UCSD-AML1 (cell line): Measurements from ENCODE around the gene INPP5A.

Experiments
- DNase-seq: peaks from one replicate; lab custom pipeline; 2025; ENCODE audit not compliant: unreplicated experiment; lab: John Stamatoyannopoulos, UW

Gene INPP5A

DNA sequence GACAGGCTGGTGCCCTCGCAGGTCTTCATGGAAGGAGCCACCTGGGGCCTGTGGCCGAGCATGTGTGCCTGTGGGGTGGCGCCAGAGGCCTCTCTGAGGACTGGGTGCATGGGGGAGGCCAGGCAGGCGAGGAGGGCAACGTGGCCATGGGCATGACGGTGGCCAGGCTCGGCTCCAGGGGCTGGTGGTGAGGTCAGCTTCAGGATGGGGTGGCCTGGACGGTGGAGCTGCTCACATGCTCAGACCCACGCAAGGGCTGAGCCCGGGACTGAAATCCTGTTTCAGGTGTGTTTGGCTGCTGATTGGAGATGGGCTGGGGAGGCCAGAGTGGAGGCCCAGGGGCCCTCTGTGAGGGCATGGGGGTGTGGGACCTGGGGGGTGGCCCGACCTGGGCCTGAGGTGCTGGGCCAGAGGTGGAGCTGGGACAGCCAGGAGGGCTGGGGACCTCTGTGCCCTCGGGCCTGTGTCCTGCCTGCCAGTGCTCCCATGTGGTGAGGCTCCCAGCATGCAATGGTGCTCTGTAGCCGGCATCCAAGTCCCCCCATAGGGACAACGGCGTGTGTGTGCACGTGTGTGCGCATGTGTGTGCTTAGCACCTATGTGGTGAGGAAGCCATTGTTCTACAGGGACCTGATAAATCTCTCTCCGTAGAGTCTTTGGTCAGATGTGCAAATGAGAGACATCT, 71.1 kb downstream of the INPP5A start:
- no peak for DNase-seq

DNA sequence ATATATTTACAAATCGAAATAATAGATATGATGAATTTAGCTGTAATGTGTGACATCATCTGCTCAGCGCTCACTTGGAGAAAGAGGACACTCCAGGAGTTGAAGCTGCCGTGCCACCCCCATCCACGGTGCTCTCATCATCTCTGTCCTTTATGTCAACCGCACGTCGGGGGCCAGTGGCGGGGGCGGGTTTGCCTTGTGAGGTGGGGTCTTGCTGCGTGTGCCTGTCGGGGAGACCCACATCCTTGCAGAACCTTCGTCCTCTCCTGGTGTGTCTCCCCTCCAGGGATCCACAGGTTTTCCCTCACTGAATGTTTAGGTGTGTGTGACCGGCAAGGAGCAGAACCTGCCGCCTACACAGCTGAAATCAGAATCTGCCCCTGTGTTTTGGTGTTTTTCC, 71.6 kb downstream of the INPP5A start:
- no peak for DNase-seq

- no peak for DNase-seq
These were observed 72.6 kb downstream of the INPP5A start for GRCh38 chr10:132610071-132610701.

DNA sequence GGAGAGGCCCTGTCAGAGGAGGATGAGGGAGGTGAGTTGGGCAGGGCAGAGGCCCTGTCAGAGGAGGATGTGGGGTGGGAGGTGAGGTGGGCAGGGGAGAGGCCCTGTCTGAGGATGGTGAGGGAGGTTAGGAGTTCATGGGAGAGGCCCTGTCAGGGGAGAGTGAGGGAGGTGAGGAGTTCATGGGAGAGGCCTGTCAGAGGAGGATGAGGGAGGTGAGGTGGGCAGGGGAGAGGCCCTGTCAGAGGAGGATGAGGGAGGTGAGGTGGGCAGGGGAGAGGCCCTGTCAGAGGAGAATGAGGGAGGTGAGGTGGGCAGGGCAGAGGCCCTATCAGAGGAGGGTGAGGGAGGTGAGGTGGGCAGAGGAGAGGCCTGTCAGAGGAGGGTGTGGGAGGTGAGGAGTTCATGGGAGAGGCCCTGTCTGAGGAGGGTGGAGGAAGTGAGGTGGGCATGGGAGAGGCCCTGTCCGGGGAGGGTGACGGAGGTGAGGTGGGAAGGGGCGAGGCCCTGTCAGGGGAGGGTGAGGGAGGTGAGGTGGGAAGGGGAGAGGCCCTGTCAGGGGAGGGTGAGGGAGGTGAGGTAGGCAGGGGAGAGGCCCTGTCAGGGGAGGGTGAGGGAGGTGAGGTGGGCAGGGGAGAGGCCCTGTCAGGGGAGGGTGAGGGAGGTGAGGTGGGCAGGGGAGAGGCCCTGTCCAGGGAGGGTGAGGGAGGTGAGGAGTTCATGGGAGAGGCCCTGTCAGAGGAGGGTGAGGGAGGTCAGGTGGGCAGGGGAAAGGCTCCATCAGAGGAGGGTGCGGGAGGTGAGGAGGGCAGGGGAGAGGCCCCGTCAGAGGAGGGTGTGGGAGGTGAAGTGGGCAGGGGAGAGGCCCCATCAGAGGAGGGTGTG, 73.7 kb downstream of the INPP5A start:
- DNase-seq: no peak

GRCh38 chr10:132611986-132612385, 74.4 kb downstream of the INPP5A start:
- DNase-seq: no peak

- DNase-seq: no peak
These were observed 75.3 kb downstream of the INPP5A start for GRCh38 chr10:132612571-132613504.

DNA sequence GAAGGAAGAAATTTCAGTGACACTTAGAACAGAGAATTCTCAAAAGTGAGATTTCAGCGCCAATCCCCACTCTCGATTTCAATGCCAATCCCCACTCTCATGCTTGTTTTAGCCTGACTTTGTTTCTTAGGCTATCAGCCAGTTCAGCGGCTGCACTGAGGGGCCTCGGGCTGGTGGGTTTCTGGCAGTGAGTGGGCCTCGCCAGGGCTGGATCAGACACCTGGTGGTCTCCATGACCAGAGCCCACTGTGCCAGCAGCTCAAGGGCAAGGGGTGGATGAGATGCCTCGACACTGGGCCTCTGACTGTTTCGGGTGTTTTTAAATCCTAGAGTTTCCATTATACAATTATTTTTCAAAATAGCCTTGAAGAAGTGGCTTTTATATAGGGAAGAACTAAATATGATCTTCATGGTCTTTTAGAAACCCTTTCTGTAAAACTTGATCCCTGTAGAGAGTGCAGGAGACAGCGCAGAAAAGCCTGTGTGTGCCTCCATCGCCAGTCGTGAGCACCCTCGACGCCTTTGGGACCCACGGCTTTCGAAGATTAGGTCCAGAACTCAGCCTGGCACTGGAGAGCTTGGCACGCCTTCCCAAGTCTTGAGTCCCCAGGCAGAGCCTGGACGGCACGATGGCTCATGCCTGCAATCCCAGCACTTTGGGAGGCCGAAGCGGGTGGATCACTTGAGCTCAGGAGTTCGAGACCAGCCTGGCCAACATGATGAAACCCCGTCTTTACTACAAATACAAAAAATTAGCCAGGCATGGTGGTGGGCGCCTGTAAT, 76.2 kb downstream of the INPP5A start:
- no peak for DNase-seq

DNA sequence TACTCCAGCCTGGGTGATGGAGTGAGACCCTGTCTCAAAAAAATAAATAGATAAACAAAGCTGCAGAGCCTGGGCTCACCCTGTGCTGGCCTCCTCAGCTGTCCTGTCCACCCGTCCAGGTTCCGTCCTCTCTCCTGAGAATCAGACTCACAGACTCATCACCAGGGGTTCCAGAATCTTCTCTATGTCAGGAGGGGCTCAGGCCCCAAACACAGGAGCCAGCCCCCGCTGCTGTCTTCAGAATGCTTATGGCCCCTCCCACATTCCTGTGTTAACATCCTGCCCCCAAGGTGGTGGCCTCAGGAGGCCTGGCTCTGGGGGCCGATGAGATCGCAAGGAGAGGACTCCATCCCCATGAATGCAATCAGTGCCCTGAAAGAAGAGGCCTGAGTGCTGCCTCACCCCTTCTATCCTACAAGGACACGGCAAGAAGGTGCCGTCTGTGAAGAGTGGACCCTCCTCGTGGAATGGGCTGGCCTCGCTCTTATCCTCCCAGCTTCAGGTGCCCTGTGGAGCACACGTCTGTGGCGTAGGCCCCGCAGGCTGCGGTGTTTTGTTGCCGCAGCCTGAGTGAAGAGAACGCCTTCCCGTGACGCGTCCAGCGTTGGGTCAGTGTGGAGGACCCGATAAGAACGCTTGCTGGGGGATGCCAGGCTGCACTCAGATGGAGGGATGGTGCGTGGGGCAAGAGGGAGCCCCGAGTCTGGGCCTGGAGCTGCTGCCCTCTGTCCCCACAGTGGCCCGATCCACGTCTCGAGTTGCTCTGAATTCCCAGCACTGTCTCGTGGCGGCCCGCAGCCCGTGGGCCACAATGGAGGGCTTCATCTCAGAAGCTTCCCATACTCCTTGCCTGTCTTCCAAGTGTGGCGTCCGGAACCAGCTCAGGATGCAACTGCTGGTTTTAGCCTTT, 77.1 kb downstream of the INPP5A start:
- DNase-seq: no peak

- no peak for DNase-seq
These were observed 78.0 kb downstream of the INPP5A start for GRCh38 chr10:132615341-132616169.

DNA sequence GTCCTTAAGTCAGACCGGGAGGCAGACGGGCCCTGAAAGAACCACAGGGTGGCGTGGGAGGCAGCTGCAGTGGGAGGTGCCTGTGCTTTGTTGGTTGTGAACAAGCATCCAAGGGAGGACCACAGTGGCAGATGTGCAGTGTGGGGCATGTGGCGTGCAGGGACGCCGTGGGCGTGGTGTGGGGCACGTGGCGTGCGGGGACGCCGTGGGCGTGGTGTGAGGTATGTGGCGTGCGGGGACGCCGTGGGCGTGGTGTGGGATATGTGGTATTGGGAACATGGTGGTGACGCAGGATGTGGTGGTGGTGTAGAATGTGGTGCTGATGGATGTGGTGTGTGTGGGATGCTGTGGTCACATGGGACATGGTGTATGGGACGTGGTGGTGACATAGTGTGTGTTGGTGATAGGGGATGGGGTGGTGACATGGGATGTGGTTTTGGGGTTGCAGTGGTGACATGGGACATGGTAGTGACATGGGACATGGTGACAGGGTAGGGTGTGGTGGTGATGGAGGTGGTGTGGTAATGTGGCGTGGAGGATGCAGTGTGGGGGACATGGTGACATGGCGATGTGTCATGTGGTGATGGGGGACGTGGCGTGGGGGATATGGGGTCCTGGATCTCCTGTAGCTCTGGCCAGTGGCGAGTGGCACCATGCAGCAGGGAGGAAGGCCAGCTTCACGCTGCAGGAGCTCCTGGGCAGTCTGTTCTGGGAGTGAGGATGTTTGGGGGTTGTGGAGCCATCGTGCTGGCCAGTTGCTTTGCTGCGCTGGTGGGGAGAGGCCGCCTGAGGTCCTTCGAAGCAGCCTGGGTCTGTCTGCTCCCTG, 78.8 kb downstream of the INPP5A start:
- no peak for DNase-seq

GRCh38 chr10:132616996-132617736, 79.6 kb downstream of the INPP5A start:
- DNase-seq: no peak

DNA sequence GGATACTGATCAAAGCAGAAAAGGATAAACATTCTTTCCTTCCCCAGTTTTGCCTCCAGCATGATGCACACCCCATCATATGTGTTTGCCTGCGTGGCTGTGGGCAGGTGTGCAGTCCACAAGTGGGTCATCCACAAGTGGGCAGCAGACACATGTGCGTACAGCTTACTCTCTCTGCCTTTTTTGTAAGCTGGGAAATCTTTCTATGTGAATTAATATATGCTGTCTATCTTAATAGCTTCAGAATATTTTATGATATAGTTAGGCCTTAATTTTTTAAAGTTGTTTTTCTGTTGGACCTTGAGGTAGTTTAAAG, 80.1 kb downstream of the INPP5A start:
- no peak for DNase-seq

DNA sequence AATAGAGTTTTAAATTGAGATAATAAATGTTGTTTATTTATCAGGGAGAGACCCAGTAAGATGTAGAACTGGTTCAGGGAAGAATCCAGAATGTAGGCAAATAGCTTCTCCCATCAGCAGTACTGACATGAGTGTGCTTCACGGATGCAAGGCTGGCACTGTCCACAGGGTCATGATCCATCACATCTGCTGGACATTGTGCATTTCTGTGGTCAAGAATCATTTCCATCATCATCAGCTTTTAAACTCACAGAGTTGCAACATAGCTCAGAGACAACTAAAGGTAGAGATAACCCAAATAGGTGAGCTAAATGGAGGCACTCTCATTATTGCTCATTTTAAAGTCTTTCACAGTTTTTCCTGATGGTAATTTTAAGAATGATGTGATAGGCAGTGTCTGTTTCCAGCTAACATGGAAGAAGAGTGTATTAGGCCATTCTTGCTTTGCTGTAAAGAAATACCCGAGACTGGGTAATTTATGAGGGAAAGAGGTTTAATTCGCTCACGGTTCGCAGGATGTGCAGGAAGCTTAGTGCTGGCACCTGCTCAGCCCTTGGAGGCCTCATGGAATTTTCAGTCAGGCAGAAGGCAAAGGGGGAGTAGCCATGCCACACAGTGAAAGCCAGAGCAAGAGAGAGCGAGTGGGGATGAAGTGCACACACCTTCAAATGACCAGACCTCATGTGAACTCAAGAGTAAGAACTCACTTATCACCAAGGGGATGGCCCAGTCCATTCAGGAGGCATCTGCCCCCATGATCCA, 80.8 kb downstream of the INPP5A start:
- no peak for DNase-seq

- no peak for DNase-seq
These were observed 82.3 kb downstream of the INPP5A start for GRCh38 chr10:132619927-132620326.

GRCh38 chr10:132624061-132624846, 86.7 kb downstream of the INPP5A start:
- no peak for DNase-seq
